Measurements from ENCODE around the gene PLCB4. TPM values are rescaled to one million over a fixed set of nuclear protein-coding genes. Genes with fewer than 3 reads are reported as not detected.

Gene PLCB4
- total RNA-seq, 1 experiment from 2014 or later: 10.1 TPM

GRCh38 chr20:9129756-9130155 lies 60.9 kb downstream of the PLCB4 start:
- no peak overlapping the region for H2BK20ac ChIP-seq (ENCODE audit: low read depth, low read length, poor library complexity, severe bottlenecking)
- H2BK12ac ChIP-seq (ENCODE audit: insufficient read length, low read depth, low read length): no peak overlapping the region
- no peak overlapping the region for H2AK5ac ChIP-seq (ENCODE audit: insufficient read length, low read length)
- DNase-seq: no peak
- Mint-ChIP-seq H3K9me3 (peaks cover 0 to 8% of the 10 kb centered on the region in 2 experiments; a peak in 3 of 5 replicates), H3K4me3 (no peak overlapping the region), H3K27ac (no peak overlapping the region), H3K27me3 (ENCODE audit: low read depth) (no peaks in the 10 kb centered on the region), H3K4me1 (no peaks in the 10 kb centered on the region), H3K36me3 (ENCODE audit: insufficient read depth in 1 of 3, low read depth in 3 of 3) (peaks cover 0 to 1% (median 0%) of the 10 kb centered on the region in 3 experiments; a peak in 4 of 7 replicates)
- H2AFZ ChIP-seq (ENCODE audit: low read length): no peak overlapping the region
- H2BK15ac ChIP-seq (ENCODE audit: low read depth, low read length): no peak overlapping the region
- no peaks in the 10 kb centered on the region for H4K20me1 ChIP-seq (ENCODE audit: control insufficient read depth, insufficient read depth, insufficient read length)
- no peak overlapping the region for H3K4me2 ChIP-seq (ENCODE audit: insufficient read depth, insufficient read length, low read length)
- TF ChIP-seq, protein P1, sequence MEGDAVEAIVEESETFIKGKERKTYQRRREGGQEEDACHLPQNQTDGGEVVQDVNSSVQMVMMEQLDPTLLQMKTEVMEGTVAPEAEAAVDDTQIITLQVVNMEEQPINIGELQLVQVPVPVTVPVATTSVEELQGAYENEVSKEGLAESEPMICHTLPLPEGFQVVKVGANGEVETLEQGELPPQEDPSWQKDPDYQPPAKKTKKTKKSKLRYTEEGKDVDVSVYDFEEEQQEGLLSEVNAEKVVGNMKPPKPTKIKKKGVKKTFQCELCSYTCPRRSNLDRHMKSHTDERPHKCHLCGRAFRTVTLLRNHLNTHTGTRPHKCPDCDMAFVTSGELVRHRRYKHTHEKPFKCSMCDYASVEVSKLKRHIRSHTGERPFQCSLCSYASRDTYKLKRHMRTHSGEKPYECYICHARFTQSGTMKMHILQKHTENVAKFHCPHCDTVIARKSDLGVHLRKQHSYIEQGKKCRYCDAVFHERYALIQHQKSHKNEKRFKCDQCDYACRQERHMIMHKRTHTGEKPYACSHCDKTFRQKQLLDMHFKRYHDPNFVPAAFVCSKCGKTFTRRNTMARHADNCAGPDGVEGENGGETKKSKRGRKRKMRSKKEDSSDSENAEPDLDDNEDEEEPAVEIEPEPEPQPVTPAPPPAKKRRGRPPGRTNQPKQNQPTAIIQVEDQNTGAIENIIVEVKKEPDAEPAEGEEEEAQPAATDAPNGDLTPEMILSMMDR (conservative IDR thresholded peaks at IDR 0.05): no peak
- H4K91ac ChIP-seq (ENCODE audit: insufficient read length, low read depth, low read length): no peak overlapping the region
- H3K56ac ChIP-seq (ENCODE audit: insufficient read length, low read depth, low read length): no peak overlapping the region
- no peaks in the 10 kb centered on the region for H3K79me1 ChIP-seq (ENCODE audit: insufficient read depth, low read depth, low read length, poor library complexity, severe bottlenecking)
- H3K23me2 ChIP-seq (ENCODE audit: insufficient read length, low read depth, low read length, poor library complexity, severe bottlenecking): no peaks in the 10 kb centered on the region
- H2BK120ac ChIP-seq (ENCODE audit: low read depth, low read length, poor library complexity, severe bottlenecking): no peak overlapping the region
- H3K27me3 ChIP-seq (ENCODE audit: insufficient read depth, low read length): no peaks in the 10 kb centered on the region
- no peak overlapping the region for H3K14ac ChIP-seq (ENCODE audit: insufficient read depth, low read length)
- H3K9me3 ChIP-seq (ENCODE audit: control insufficient read depth, low read depth, low read length): peaks cover 8% of the 10 kb centered on the region
- no peaks in the 10 kb centered on the region for H3K4me1 ChIP-seq (ENCODE audit: insufficient read depth, low read length)
- H4K8ac ChIP-seq (replicated peaks; ENCODE audit: insufficient read length, low read depth, low read length): no peak overlapping the region
- no peak overlapping the region for H3T11ph ChIP-seq (ENCODE audit: low read length)
- no peak overlapping the region for H3K4ac ChIP-seq (ENCODE audit: low read depth, low read length)
- no peaks in the 10 kb centered on the region for H3K79me2 ChIP-seq (ENCODE audit: insufficient read depth, low read length)
- no peak overlapping the region for H3K9ac ChIP-seq (ENCODE audit: extremely low read depth, insufficient read length, low read length)
- H4K5ac ChIP-seq (ENCODE audit: insufficient read length, low read depth, low read length): no peak overlapping the region
- no CpG with 5 or more reads among the region's 3 CpGs for WGBS (ENCODE audit: extremely low coverage, insufficient read length, low lambda C conversion rate)
- no peak overlapping the region for H2BK5ac ChIP-seq (ENCODE audit: insufficient read length, low read length)
- H3K27ac ChIP-seq (ENCODE audit: insufficient read length, low read depth, low read length): no peak overlapping the region
- no peak overlapping the region for H3K23ac ChIP-seq (ENCODE audit: insufficient read length, low read depth, low read length)
- no peak overlapping the region for H3K18ac ChIP-seq (ENCODE audit: insufficient read length, low read depth, low read length)
